DMS53 (cell line): ENCODE results near the gene ATG3.
"Not testable (repeated sequence)": the region's sequence is repeated elsewhere in the genome, so short reads cannot be mapped to it uniquely, and the experiment has no call there.

Source experiments
- DNase-seq: peaks from one replicate; lab custom pipeline; 2025; lab: John Stamatoyannopoulos, UW

Gene ATG3

DNA sequence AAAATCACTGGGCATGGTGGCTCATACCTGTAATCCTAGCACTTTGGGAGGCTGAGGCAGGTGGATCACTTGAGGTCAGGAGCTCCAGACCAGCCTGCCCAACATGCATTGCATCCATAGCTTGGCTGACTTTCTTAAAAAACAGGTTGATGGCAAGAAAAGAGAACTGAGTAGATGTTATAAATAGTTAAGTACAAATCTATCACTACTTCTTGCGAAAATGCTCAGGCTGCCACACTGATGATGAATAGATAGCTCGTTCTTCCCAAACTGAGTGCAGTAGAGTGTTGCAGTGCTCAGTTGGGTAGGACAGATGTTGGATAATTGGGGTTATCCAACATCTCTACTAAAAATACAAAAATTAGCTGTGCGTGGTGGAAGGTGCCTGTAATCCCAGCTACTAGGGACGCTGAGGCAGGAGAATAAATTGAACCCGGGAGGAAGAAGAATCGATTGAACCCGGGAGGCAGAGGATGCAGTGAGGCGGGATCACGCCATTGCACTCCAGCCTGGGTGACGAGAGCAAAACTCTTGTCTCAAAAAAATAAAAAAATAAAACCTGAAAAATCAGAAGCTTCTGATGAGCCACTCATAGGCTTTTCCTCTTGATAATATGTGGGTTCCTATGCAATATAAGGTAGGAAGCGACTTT lies 63.7 kb downstream of the ATG3 start:
- DNase-seq: no peak

DNA sequence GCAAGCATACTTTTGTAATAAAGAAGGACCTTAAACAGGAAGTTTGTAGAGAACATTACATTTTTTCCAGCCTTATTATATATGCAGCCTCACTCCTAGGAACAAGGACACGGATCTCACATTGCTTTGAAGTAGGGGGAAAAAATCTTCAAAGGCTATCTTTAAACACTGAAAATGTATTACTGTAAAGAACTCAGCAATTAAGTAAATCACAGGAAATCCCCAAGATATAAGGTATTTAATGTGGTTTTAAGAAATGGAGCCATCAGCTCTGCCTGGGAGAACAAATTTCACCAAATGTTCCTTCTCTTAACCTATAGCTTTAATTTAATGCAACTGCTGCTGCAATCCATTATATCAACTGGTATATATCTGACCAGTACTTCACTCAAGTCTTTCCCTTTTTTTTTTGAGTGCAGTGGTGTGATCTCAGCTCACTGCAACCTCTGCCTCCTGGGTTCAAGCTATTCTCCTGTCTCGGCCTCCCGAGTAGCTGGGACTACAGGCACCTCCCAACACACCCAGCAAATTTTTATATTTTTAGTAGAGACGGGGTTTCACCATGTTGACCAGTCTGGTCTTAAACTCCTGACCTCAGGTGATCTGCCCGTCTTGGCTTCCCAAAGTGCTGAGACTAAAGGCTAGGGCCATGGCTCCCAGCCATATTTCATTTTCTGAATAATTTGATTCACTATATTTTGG lies 65.2 kb downstream of the ATG3 start:
- DNase-seq: no peak

DNA sequence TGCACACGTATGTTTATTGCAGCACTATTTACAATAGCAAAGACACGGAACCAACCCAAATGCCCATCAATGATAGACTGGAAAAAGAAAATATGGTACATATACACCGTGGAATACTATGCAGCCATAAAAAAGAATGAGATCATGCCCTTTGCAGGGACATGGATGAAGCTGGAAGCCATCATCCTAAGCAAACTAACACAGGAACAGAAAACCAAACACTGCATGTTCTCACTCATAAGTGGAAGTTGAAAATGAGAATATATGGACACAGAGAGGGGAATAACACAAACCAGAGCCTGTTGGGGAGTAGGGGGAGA lies 67.4 kb downstream of the ATG3 start:
- not testable (repeated sequence) for DNase-seq

DNA sequence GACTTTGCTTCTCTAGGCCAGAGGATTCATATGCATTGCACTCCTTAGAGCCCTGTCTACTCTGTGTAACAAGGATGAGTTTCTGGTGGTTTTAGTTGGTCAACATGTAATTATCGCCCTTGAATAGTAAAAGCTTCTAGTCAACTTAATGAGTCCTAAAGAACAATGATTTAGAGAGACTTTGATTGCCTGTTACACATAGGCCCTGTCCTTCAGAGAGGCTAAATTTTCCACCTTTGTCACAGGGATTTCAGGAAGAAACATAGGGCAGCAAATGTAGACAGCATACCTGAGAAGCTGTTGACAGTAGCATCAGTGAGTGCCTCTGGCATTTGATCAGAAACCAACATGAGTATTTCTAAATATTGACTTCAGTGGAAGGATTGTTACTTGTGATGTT lies 69.6 kb downstream of the ATG3 start:
- DNase-seq: no peak

DNA sequence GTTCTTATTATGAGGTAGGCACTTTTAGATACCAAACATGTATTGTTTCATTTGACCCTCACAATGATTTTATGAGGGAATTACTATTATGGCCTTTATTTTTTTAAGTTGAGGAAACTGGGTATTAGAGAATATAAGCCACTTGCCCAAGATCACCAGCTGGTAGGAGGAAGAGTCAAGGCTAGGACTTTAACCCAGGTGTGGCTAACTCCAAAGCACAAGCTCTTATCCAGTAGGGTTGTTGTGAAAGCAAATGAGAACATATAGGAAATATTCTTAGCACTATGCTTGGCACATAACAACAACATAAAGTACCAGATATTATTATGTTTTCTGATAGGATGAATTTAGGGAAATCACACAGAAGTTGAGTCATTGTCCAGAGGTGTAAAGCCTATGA lies 70.4 kb downstream of the ATG3 start:
- DNase-seq: no peak

DNA sequence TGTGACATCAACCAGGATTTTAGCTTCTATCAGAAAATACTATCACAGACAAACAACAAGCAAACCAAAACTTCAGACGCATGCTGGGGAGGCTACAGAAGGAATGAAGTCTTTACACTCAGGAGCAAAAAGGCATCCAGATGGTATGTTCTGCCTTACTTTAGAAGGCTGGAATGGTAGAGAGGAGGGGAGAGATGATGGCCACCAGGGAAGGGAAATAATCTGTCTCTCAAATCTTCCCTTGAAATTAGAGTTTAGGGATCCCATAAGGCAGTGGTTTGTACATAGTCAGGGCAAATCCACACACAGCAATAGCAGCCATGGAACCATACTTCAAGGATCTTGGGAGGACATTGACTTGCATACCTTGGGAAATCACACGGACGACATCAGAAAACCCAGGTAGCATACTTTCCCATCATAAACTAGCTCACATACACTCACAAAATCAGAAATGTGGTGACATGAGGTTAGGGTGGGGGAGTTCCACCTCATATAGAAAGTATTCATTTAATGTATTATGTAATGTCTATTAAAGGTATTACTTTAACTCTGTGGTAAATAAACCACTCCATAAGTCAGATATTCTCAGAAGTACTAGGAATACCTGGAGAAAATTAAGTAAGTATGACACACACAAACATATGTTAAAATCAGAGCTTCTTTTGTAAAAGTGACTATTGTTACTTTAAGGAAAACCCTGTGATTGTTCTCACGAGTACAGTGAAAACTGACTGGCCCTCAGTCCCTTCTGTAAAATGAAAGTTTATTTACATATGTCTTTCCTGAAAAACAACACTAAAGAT lies 71.9 kb downstream of the ATG3 start:
- DNase-seq: no peak

DNA sequence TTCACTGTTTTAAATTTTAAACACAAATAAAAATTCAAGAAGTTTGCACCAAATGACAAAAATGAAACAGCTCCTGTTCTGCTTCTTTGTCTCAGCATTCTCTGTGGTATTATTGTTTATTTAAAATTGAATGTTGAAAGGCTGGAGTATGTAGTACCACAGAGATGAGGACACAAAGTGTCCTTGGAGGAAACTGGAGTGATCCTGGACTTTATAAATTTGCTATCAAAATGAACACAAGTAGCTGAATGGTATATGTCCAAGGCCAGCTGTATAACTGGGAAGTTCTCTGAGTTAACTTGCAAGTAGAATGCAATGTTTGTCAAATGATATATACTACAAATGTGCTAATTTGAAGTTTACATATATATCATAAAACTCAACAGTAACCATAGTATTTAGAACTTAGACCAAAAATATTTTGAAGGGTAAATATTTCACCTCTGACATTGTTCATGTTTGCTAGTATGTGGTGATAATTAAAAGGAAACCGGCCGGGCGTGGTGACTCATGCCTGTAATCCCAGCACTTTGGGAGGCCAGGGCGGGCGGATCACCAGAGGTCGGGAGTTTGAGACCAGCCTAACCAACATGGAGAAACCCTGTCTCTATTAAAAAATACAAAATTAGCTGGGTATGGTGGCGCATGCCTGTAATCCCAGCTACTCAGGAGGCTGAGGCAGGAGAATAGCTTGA lies 74.8 kb downstream of the ATG3 start:
- DNase-seq: no peak

DNA sequence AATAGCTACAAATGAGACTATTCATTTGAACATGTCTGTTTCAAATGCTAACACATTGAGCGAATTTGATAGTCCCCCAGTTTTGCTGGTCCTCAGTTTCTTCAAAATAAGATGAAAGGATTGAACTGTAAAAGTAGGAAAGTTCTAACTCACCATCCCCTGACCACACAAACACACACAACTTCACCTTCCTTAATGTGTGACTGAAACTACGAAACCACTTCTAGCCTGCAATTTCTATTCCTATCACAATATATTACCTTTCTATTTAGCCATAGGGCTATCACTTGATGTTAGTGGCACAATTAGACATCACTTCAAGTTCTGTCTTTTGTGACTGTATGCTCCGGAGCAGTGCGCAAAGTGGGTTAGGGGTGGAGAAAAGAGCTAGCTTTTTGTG lies 77.4 kb downstream of the ATG3 start:
- DNase-seq: no peak

DNA sequence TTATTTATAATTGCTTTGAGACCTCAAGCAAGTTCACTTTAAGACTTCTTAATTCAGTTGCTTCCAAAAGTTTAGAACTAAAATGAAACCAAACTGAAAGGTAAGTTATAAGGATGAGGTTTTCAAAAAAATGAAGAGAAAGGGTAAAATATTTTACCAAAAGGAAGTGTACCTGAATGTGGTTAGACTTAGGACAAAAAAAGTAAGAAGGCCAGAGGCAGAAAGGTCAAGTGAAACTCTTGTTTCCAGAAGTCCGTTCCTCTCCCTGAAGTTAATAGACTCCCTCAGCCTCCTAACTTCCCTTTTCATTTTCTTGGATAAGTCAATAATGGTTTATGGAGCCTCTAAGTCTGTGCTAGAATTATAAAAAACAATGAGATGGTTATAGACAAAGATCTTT lies 79.1 kb downstream of the ATG3 start:
- no peak for DNase-seq
